GM18520 (cell line): ENCODE data around the gene PHYH.
"Not testable (repeated sequence)": the region's sequence is repeated elsewhere in the genome, so short reads cannot be mapped to it uniquely, and the experiment has no call there.

ENCODE experiments used
- ATAC-seq: cut with Tn5 transposase; IDR thresholded peaks from one replicate; pipeline ENCODE4 v1.9.1; 2021; ENCODE audit not compliant: unreplicated experiment

The PHYH gene

DNA sequence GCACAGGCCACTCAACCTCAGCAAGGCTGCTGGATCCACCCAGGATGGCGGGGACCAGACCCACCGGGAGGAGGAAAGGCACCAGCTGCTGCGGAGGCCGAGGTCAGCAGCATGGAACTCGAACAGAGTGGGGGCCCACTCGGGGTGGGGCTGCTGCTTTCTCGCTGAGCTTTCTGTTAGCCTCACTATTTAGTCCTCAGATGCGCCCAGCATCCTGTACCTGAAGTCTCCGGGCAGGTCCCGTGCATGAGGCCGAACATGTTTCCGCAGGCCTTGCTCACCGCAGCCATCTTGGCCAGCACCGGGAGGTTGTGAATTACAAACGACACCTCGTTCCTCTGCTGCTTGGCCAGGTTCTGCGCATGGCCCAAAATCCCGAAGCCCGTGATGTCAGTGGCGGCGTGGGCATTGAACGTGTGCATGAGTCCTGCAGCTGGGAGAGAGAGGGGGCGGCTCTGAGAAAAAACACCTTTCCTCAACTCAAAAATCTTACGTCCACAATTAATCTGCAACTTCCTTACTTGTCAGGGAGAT, 22.8 kb upstream of the PHYH start:
- ATAC-seq: no peak

DNA sequence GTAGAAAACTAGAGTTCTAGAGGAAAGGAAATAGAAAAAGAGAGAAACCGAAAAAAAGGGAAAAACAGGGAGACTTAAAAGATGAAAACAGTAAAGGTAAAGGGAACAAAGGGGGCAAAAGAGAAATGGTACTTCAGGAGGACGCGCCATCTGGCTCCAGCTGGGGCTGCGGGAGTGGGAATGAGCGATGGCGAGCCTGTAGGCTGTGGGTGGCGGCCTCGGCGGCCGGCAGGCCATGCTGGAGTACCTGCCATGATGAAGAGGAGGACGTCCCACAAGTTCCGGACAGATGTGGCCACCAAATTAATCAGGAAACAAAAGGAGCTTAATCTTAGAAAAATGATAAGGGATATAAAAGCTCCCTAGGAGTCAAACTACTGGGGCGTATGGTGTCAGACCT, 21.7 kb upstream of the PHYH start:
- no peak for ATAC-seq

DNA sequence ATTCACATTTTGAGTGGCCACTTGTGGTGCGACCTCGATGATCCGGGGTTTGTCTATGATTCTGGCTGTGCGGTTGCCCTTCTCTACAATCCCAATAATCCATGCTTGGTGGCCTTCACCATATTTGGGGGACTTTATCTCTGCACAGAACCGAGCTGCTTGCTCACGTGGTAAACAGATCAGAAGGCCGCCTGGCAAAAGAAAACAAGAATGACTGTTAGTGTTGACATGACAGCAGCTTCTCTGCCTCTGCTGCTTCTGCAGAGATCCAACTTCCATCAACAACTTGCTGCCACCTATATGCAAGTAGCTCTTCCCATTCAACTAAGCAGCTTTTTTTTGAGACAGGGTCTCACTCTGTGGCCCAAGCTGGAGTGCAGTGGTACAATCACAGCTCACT, 19.3 kb upstream of the PHYH start:
- no peak for ATAC-seq

- ATAC-seq: no peak
Measured at GRCh38 chr10:13317474-13317873, 17.6 kb upstream of the PHYH start.

DNA sequence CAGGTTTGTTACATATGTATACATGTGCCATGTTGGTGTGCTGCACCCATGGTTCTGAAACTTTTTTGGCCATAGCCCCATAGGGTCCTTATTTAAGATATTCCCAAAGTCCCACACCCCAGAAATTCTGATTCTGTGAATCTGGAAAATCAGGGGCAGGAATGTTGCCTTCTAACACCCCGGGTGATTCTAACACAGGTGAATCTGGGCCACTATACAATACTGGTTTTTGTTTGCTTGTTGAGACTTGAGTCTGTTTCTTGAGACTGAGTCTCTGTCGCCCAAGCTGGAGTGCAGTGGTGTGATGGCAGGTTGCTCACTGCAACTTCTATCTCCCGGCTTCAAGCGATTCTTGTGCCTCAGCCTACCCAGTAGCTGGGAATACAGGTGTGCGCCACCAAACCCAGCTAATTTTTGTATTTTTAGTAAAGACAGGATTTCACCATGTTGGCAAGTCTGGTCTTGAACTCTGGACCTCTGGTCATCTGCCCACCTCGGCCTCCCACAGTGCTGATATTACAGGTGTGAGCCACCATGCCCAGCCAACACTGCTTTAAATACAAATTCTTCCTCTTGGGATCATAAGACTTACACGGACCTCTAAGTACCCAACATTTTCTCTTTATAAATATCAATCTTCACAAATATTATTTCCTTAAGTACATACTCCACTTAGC, 16.9 kb upstream of the PHYH start:
- ATAC-seq: no peak

DNA sequence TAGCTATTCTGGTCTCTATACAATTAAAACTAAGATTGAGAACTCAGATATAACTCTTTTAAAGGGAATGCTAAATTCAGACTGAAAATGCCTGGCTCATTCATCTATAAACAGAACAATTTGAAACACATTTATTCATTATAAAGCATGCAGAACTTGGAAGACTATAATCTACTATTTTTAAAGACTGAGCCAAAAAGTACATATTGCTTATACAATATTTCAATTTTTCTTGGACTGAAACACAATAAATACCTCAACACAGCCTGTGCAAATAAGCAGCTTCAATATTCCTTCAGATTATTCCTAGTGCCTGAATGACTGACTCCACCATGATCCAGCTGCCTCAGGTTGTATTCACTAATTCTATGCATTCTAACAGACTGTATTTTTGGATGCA, 15.5 kb upstream of the PHYH start:
- ATAC-seq: no peak

DNA sequence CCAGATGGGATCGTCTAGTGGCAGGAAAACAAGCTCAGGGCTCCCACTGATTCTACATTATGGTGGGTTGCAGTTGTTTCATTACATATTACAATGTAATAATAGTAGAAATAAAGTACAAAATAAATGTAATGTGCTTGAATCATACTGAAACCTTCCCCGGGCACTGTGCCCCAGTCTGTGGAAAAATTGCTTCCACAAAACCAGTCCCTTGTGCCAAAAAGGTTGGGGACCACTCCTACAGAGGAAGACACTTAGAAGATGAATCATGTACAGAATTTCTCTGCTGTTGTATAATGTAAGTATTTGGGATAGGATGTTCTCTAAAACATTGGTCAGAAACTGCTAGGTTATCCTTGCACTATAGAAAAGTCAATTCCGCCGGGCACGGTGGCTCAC, 11.3 kb upstream of the PHYH start:
- no peak for ATAC-seq

GRCh38 chr10:13310518-13311176, 10.8 kb upstream of the PHYH start:
- no peak for ATAC-seq

DNA sequence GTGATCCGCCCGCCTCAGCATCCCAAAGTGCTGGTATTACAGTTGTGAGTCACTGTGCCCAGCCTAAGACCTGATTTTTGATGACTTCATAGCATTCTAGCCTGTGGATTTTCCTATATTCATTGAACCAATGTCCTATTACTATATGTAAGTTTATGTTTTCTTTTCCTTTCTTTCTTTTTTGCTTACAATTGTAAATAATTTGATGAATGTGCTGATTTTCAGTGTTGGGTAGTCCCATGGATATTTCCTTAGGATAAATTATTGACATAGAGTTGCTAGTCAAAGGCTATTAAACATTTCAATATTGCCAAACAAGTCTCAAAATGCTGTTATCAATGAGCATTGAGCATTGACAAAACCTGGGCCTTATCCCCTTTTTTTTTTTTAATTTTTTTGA, 9.9 kb upstream of the PHYH start:
- ATAC-seq: no peak

DNA sequence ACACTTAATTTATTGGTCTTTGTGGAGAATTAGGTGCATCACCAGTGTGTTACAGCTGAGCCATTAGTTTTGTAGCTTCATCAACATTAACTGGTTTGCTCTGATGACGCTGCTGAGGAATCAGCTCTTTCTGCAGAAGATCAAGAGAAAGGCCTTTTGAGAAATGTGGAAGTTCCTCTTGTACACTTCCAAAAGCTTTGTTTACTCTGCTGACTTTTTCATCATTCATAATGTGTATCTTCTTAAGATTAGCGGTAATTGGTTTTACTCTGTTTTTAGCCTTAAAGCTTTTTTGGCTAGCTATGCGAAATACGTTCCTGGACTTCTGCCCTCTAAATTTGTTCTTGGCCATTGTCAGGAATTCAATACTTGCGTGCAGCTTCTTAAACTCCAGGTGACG, 8.2 kb upstream of the PHYH start:
- ATAC-seq: no peak

- ATAC-seq: no peak
Measured at GRCh38 chr10:13306103-13306502, 6.2 kb upstream of the PHYH start.

DNA sequence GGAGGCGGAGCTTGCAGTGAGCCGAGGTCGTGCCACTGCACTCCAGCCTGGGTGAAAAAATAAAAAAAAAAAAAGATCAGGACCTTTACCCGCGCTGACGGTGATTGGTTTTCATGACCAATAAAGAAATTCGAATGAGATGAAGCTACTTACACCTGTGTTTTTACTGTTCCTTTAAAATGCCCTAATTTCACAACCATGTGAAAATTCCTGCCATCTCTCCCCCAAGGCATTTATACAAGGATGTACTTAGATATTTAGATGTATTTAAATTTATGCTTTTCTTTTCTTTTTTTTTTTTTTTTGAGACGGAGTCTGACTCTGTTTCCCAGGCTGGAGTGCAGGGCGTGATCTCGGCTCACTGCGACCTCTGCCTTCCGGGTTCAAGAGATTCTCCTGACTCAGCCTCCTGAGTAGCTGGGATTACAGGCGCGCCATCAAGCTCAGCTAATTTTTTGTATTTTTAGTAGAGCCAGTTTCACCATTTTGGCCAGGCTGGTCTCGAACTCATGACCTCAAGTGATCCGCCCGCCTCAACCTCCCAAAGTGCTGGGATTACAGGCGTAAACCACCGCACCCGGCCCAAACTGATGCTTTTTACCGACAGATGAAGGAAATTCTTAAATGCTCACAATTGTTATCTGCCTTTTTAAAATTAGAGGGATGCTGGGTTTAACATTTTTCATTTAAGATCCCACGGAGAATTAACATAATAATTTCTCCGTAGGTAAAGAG, 3.1 kb upstream of the PHYH start:
- no peak for ATAC-seq

- no peak for ATAC-seq
Measured at GRCh38 chr10:13298748-13299436, 972 bp downstream of the PHYH start.

- ATAC-seq: no peak
Measured at GRCh38 chr10:13296476-13296875, 3.4 kb downstream of the PHYH start.

DNA sequence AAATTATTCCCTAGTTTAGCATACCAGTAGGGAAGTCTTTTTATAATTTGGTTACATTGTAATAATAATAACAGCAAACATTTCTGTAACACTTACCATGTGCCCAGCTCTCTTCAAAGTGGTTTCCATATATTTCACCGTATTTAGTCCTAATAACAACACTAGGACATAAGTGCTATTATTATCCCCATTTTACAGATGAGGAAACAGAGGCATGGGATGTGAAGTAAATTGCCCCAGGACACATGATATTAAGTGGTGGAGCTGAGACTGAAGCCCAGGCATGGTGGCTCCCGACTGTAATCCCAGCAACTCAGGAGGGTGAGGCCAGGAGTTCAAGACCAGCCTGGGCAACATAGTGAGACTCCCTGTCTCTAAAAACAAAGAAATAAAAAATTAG, 5.1 kb downstream of the PHYH start:
- no peak for ATAC-seq

DNA sequence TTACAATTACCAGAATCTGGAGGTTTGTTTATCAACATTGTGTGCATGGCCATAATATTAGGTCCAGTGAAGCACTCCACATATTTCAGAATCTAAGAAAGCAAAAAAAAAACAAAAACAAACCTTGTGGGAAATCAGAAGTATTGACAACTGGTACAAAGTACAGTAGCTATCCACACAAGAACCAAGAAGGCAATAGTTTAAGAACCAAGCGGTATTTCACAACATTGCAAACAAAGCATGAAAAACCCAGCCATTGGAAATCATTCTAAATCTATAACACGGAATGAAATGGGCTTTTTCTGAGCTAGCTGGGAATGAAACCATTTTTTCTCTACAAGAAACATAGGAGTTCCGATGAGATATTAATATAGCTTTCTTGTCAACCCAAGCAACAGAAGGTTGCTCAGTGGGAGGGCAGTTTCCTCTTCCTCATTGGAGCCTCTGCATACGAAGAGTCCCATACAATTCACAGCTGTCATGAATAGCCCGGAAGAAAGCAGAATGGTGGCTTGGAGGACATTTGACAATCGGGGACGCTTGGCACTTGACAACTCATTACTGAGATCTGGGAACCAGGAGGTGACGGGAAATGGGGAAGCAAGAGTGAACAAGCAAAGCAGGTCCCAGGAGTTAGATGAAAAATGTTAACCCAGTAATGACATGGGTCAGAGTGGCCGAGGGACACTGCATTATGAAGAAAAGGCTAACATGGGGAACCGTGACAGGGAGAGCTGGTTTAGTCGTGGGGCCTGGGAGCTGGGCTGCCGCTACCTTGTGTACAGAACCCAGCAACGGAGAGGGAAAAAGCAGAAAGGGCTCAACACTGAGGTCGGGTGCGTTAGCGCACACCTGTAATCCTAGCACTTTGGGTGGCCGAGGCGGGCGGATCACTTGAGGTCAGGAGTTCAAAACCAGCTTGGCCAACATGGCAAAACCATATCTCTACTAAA, 7.8 kb downstream of the PHYH start:
- ATAC-seq: no peak

GRCh38 chr10:13291061-13291460, 8.8 kb downstream of the PHYH start:
- no peak for ATAC-seq

GRCh38 chr10:13284050-13284449, 15.8 kb downstream of the PHYH start:
- ATAC-seq: no peak

- ATAC-seq: not testable (repeated sequence)
Measured at GRCh38 chr10:13282348-13282747, 17.5 kb downstream of the PHYH start.

DNA sequence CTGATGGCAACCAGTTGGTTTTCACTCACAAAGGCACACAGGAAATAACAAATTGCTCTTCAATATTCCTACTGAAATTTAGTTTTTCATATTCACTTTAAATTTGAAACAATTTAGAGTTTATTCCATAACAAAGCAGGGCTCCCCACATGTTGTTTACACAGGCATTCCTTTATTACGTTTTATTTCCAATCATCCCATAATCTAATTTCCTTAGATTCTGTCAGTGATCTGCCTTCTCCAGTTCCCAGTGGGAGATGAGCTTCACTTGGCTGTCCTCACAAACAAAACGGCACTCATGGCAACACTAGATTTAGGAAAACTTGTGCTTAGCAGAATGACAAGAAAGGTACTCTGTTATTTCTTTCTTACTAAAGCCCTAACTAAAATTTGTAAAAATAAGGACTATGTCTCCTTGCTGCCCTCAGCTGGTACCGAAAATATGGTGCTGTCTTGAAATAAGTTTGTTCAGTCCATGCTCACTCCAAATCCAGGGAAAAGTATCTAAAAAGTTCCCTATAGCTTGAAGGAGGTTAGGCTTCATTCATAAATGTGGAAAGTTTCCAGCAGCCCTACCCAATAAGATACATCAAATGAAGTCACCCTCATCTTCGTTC, 23.0 kb downstream of the PHYH start:
- ATAC-seq: no peak
